ENCODE measurements around the gene ALX4. TPM values are rescaled to one million over a fixed set of nuclear protein-coding genes. Genes with fewer than 3 reads are reported as not detected.
A peak's percentile ranks its signal among the peaks of the same experiment; 100 is the strongest.

The ALX4 gene
- total and polyA plus RNA-seq, 2 of the 8 experiments (the other 6 are each of a cell fraction or from before 2014, with no cell fraction given) = not detected

DNA sequence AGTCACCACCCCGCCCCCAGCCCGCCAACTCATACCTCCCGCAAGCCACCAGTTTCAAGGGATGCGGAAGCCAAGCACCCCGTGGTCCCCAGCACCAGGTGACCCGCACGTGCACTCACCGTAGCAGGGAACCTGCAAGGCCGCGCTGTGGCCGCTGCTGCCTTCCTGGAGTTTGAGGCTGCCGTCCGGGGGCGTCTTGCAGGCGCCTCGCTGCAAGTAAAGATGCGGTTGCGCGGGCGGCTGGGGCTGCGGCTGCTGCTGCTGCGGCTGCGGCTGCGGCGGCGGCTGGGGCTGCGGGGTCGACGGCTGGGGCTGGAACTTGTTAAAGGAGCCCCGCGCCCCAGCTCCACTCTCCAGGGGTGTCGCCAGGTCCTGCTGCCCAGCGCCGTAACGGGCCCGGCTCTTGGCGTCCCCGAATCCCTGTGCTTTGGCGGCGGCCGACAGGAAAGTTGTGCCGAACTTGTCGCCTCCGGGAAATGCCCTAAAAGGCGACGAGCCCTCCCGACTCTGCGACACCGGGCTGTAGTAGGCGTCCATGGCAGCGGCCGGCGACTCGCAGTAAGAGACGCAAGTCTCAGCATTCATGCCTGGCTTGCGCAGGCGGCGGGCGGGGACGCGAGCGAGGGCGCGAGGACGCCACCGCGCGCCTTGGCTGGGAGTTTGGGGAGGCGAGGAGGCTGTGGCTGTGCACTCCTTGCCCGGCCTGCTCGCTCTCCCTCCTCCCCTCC is at the start of gene ALX4 (continued):
- TF ChIP-seq CBX8 (IDR thresholded peaks at IDR 0.05; ENCODE audit: borderline replicate concordance, low read depth, low read length) = peak; percentile 23; the same call in 1 of the 2 replicates
- TF ChIP-seq TEAD4 (IDR thresholded peaks at IDR 0.05; ENCODE audit: low read depth, low read length) = no peak
- TF ChIP-seq TAF7 (optimal IDR thresholded peaks at IDR 0.05; ENCODE audit: borderline replicate concordance, low read depth, low read length) = no peak
- no peak for TF ChIP-seq BACH1 (IDR thresholded peaks at IDR 0.05; ENCODE audit: low read length)
- no peak for TF ChIP-seq FOSL1 (IDR thresholded peaks at IDR 0.05; ENCODE audit: insufficient read depth, low read depth, low read length)
- TF ChIP-seq RFX5 (IDR thresholded peaks at IDR 0.05; ENCODE audit: borderline replicate concordance, low read depth, low read length) = no peak
- no peak for TF ChIP-seq CEBPB (IDR thresholded peaks at IDR 0.05; ENCODE audit: low read depth, low read length)
- no peak; the same call in 1 of the 2 replicates for TF ChIP-seq TBP (IDR thresholded peaks at IDR 0.05; ENCODE audit: low read depth, low read length)
- TF ChIP-seq JUN (IDR thresholded peaks at IDR 0.05; ENCODE audit: low read depth, low read length) = no peak
- TF ChIP-seq, protein P1, sequence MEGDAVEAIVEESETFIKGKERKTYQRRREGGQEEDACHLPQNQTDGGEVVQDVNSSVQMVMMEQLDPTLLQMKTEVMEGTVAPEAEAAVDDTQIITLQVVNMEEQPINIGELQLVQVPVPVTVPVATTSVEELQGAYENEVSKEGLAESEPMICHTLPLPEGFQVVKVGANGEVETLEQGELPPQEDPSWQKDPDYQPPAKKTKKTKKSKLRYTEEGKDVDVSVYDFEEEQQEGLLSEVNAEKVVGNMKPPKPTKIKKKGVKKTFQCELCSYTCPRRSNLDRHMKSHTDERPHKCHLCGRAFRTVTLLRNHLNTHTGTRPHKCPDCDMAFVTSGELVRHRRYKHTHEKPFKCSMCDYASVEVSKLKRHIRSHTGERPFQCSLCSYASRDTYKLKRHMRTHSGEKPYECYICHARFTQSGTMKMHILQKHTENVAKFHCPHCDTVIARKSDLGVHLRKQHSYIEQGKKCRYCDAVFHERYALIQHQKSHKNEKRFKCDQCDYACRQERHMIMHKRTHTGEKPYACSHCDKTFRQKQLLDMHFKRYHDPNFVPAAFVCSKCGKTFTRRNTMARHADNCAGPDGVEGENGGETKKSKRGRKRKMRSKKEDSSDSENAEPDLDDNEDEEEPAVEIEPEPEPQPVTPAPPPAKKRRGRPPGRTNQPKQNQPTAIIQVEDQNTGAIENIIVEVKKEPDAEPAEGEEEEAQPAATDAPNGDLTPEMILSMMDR (IDR thresholded peaks at IDR 0.05; ENCODE audit: control extremely low read depth in 1 of 3, insufficient read depth in 1 of 3, low read depth in 1 of 3, low read length in 3 of 3) = no peak; a peak in 1 of 4 replicates
- TF ChIP-seq, protein P2, sequence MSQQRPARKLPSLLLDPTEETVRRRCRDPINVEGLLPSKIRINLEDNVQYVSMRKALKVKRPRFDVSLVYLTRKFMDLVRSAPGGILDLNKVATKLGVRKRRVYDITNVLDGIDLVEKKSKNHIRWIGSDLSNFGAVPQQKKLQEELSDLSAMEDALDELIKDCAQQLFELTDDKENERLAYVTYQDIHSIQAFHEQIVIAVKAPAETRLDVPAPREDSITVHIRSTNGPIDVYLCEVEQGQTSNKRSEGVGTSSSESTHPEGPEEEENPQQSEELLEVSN (IDR thresholded peaks at IDR 0.05) = peak; percentile 75
- TF ChIP-seq YY1 (IDR thresholded peaks at IDR 0.05; ENCODE audit: low read depth, low read length) = peak; percentile 58; the same call in 1 of the 2 replicates
- TF ChIP-seq NANOG (IDR thresholded peaks at IDR 0.05; ENCODE audit: insufficient read depth, low read depth, low read length, poor library complexity, severe bottlenecking) = no peak
- TF ChIP-seq PHF8 (conservative IDR thresholded peaks at IDR 0.05; ENCODE audit: low read depth, low read length) = no peak
- TF ChIP-seq CREB1 (IDR thresholded peaks at IDR 0.05) = peak; percentile 59
- TF ChIP-seq TCF12 (IDR thresholded peaks at IDR 0.05; ENCODE audit: low read depth, low read length) = 0 out of 2 replicates have a peak, but pooled peaks have one; percentile 62
- peak; percentile 91; the same call in 1 of the 2 replicates for TF ChIP-seq EGR1 (IDR thresholded peaks at IDR 0.05; ENCODE audit: borderline replicate concordance, low read depth, low read length)
- TF ChIP-seq EZH2 (IDR thresholded peaks at IDR 0.05; ENCODE audit: low read depth, low read length, severe bottlenecking) = peak; percentile 94
- TF ChIP-seq EP300 (IDR thresholded peaks at IDR 0.05; ENCODE audit: borderline replicate concordance in 1 of 2, low read depth in 2 of 2, low read length in 2 of 2) = no peak; a peak in 1 of 3 replicates
- no peak for TF ChIP-seq KDM1A (IDR thresholded peaks at IDR 0.05; ENCODE audit: borderline replicate concordance, low read length)
